GM12892 (cell line): Measurements from ENCODE around the gene PSPN.

Experiments used
- DNase-seq: peaks from one replicate; pipeline ENCODE4 v3.0.0; 2011; ENCODE audit not compliant: insufficient read length
- FAIRE-seq: peaks from 2 replicates; lab custom pipeline; 2011; peaks lifted over from hg19 to GRCh38; lab: Jason Lieb, UNC
- POLR2A ChIP-seq: IDR thresholded peaks from 2 replicates; pipeline ENCODE4 v1.6.1; 2011; ENCODE audit warnings: low read depth, low read length, control low read depth
- POLR2AphosphoS5 ChIP-seq: IDR thresholded peaks from 2 replicates; pipeline ENCODE4 v1.6.1; 2011; ENCODE audit warnings: low read depth, low read length, control low read depth
- TAF1 ChIP-seq: IDR thresholded peaks from 2 replicates; pipeline ENCODE4 v1.6.1; 2011; ENCODE audit warnings: low read depth, mild to moderate bottlenecking, control low read depth, low read length, borderline replicate concordance

Gene PSPN

DNA sequence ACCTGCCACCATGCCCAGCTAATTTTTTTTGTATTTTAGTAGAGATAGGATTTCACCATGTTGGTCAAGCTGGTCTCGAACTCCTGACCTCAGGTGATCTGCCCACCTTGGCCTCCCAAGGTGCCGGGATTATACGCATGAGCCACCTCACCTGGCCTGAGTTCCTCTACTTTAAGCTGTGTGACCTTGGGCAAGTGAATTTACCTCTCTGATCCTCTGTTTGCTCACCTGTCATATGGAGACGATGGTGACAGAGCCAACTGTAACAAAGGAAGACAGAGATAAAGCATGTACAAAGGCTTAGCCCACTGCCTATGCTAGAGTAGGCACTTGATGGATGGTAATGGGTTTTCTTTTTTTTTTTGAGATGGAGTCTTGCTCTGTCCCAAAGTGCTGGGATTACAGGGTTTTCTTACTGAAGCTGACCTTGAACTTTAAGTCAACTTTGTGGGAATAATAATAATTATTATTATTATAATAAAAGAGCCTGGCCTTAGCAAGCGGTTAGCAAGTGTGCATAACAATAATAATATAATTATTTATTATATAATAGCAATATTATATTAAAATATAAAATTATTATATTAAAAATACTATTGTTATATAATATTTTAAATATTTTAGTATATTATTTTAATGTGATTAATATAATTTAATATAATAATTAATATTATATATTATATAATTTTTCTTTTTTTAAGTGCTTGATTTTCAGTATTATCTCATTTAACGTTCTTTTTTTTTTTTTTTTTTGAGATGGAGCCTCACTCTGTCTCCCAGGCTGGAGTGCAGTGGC is 41.0 kb downstream of the PSPN start:
- no peak for FAIRE-seq
- TF ChIP-seq POLR2AphosphoS5 (no peak), TAF1 (no peak), POLR2A (no peak)
- no peak for DNase-seq

DNA sequence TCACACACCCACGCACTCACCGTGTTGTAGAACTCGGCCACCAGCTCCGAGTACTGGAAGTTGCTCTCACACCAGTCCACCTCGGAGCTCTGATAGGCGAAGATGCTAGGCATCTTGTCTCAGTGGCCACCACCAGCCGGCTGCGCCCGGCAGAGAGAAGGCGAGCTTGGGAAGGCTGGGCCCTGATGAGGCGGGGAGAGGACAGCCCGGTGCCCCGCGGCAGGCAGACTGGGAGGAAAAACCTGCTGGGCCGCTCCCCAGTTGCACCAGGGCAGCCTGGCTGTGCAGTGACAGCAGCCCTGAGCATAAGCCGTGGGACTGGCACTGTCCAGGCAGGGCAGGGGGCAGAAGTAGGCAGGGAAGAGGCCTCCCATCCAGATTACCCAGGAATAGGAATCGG is 42.3 kb downstream of the PSPN start, which contains the start of gene ACER1:
Gene ACER1, minus strand, starts transcription at position 174 of the 400 bp plus-strand sequence. Its CDS starts 61 bp downstream, at position 113.
- DNase-seq (no peak), FAIRE-seq (no peak)
- TF ChIP-seq POLR2AphosphoS5 (no peak), POLR2A (no peak), TAF1 (no peak)

DNA sequence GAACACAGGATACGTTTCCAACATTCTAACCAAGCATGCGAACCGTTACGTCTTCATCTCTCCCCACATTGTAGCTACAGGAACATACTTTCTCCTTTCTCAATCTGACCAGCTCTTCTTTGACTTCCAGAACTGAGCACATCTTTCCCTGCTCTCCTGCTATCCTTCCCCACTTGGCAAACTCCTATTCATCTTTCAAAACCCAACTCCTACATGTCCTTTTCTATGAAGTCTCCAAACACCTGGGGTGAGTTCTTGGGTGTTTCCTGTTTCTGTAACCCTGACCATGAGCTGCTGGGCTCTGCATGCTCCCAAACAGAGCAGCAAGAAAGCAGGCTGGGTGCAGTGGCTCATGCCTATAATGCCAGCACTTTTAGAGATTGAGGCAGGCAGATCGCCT is 48.9 kb downstream of the PSPN start:
- no peak for TF ChIP-seq POLR2A
- no peak for TF ChIP-seq POLR2AphosphoS5
- no peak for TF ChIP-seq TAF1
- FAIRE-seq = no peak
- no peak for DNase-seq

DNA sequence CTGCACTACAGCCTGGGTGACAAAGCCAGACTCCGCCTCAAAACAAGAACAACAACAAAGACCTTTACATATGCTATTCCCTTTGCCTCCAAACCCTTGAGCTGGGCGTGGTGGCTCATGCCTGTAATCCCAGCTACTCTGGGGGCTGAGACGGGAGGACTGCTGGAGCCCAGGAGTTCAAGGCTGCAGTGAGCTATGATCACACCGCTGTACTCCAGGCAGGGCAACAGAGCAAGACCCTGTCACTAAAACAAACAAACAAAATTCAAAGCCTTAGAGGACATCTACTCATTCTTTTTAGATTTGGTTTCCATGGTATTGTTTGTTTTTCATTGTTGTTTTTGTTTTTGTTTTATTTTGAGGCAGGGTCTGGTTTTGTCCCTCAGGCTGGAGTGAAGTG is 50.1 kb downstream of the PSPN start:
- no peak for FAIRE-seq
- no peak for TF ChIP-seq TAF1
- TF ChIP-seq POLR2AphosphoS5 = no peak
- TF ChIP-seq POLR2A = no peak
- DNase-seq = no peak
